DMS153 treated with DMSO at 0.1 percent for 48 hours (cell line): ENCODE data around the gene PRPSAP2.
"Not testable (repeated sequence)": the region's sequence is repeated elsewhere in the genome, so short reads cannot be mapped to it uniquely, and the experiment has no call there.

Source experiments
- DNase-seq: peaks from one replicate; lab custom pipeline; 2025; ENCODE audit not compliant: unreplicated experiment; lab: John Stamatoyannopoulos, UW

PRPSAP2 gene

DNA sequence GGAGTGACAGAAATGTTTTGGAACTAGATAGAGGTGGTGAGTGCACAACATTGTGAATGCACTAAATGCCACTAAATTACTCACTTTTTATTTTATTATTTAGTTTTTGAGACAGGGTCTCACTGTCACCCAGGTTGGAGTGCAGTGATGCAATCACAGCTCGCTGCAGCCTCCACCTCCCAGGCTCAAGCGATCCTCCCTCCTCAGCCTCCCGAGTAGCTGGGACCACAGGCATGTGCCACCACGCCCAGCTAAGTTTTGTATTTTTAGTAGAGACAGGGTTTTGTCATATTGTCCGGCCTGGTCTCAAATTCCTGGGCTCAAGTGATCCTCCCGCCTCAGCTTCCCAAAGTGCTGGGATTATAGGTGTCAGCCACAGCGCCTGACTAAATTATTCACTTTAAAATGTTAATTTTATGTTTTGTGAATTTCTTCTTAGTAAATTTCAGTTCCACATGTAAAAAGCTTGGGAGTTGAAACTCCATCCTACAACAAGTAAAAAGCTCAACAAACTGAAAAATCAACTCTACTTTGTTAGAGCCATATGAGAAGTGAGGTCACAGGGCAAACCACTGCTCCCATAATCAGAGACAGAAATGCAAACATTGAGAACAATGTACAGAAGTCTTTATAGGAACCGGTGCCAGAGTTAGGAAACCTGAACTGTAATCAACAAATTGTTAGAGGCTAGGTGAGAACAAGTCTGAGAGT is 80.2 kb downstream of the PRPSAP2 start:
- no peak for DNase-seq

GRCh38 chr17:18938692-18939023 is 80.7 kb downstream of the PRPSAP2 start:
- DNase-seq: no peak

- DNase-seq: no peak
Measured at GRCh38 chr17:18944646-18945045, 86.7 kb downstream of the PRPSAP2 start.

GRCh38 chr17:18946536-18946935 is 88.6 kb downstream of the PRPSAP2 start:
- no peak for DNase-seq

DNA sequence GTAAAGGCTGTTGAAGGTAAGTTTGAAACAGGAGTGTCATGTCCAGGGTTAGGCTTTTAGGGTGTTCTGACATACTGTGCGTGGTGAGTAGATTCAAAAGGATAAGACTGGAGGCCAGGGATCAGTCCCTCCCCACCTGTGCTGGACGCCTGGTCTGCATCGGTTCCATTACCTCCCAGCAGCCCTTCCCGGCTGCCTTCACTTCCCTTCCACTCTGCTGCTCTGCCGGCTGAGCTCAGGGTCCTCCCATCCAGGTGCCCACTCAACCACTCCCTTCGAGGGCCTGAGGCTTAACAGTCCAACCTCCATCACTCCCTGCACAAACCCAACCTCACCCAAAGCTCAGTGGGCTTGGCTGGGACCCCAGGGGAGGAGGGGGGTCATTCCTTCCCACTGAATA is 89.9 kb downstream of the PRPSAP2 start:
- DNase-seq: no peak

DNA sequence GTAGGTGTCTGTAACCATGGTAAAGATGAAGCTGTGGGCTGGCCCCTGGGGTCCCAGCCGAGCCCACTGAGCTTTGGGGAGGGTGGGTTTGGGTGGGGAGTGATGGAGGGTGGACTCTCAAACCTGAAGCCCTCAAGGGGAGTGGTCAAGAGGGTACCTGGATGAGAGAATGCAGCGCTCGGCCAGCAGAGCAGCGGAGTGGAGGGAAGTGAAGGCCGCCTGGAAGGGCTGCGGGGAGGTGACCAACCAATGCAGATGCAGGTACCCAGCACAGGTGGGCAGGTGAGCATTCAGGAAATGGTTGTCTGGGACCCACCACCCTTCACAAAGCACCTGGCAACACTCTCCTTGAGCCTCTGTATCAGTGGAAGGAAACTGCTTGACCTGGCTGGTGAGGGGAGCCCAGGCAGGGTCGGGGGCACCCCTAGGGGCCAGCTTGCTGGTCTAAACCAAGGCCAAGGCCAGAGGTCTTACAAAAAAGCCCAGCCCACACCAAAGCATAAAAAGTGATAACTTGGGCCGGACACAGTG is 90.6 kb downstream of the PRPSAP2 start:
- no peak for DNase-seq

DNA sequence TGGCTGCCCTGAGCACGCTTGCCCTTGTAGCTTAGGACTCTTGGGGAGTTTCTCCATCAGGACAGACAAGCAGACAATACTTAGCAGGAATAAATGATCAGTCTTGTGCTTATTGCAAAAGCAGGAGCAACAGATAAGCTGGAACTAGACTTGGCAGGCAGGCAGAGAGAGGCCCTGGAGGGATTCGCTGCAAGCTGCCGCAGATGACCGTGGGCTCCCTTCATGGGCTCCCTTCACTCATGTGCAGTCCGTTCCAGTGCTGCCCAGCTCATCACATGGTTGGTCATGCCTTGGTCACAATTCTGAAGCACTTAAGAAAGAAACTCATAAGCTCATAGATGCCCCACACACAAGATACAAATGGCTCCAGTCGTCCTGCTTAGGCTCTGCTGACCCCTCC is 91.6 kb downstream of the PRPSAP2 start:
- DNase-seq: no peak

DNA sequence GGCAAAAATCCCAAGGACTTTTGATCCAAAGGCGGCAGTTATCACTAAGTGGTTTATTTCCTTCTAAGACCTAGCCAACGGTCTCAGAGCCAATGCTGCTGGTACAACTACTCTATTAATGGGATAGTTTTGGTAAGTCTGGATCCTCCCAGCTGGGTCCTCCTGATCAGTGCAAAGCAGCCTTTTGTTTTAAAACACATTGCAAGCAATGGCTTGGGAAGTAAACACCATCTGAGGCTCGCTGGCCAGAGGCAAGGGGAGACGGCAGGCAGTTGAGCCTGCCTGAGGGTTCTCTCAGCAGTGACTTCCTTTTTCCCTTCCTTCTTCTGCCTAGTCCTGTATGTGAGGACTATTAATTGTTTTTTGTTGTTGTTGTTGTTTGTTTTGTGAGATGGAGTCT is 92.4 kb downstream of the PRPSAP2 start:
- no peak for DNase-seq

- no peak for DNase-seq
Measured at GRCh38 chr17:18950944-18951905, 93.3 kb downstream of the PRPSAP2 start.

DNA sequence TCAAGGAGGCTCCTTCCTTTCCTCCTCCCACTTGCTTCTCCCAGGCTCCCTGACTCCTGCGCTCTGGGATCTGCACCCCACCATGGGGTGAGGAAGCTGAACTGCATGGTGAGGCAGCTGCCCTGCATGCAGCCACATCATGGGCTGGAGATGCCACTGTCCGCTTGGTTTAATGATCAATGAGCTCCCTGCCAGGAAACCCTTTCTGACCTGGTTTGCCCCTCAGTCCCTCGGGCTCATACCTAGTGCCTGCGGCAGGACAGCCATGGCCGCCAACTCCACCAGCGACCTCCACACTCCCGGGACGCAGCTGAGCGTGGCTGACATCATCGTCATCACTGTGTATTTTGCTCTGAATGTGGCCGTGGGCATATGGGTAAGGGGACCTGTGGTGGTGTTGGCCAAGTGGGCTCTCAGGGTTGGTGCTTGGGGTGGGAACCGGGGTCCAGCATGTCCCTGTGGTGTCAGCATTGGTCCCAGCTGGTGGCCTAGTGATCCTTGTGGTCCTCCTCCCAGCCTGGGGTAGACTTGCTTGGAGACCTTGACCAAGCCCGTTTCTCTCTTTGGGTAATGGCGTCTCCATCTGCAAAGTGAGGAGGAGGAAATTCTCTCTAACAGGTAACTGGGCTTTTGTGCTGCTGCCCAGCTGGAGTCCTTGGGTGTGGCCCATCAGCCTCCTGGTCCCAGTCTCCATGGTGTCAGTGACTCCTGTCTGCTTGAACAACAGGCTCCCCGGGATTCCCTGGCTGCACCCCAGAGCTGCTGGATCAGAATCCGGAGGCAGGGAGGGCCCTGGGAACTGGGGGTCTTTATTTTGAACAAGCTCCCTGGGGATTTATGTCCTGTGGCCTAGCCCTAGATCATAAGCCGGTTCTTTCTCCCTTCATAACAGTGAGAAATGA is 94.3 kb downstream of the PRPSAP2 start, which contains the start of gene SLC5A10:
TSS of gene SLC5A10 (plus strand) at position 225 of the 902 bp plus-strand sequence. CDS start at position 266, 41 bp downstream.
- no peak for DNase-seq

GRCh38 chr17:18953231-18953728 is 95.3 kb downstream of the PRPSAP2 start:
- no peak for DNase-seq

DNA sequence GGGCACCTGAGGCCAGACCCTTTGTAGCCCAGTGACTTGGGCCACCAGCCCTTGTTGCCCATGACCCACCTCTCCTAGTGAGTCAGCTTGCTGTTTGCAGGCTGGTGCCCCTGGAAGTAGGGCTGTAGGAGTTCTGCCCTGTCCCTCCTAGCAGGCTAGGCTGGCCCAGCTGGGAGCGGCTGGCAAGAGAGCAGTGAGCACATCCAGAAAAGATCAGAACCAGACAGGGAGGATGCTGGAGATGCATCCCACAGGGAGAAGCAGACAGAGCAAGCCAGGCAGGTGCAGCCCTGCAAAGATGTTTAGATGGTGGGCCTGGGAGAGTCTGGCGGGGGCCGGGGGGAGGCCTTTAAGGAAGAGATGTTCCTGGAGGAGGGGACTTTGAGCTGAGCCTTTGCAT is 96.4 kb downstream of the PRPSAP2 start:
- no peak for DNase-seq

DNA sequence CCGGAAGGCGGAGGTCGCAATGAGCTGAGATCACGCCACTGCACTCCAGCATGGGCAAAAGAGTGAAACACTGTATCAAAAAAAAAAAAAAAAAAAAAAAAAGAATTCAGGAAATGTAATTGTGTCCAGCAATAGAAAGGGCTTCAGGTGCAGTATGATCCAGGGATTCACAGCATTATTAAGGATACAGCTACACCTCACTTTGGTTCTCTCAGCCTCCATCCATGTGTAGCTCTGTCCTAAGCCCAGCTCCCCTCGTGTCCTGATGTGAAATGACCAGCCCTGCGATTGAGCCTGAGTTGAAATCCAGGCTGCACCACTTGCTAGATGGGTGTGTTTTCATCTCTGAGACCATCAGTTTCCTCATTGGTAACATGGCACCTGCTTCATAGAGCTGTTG is 97.1 kb downstream of the PRPSAP2 start:
- no peak for DNase-seq

DNA sequence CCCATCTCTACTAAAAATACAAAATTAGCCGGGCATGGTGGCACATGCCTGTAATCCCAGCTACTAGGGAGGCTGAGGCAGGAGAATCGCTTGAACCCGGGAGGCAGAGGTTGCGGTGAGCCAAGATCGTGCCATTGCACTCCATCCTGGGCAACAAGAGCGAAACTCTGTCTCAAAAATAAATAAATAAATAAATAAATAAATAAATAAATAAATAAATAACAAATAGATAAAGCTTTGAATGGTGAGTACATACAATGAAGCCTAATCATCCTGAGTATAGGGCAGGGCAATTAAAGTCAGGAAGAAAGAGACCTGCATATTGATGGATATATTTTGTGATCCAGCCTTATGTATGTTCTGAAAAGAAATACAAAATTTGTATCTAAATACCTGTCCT is 98.1 kb downstream of the PRPSAP2 start:
- not testable (repeated sequence) for DNase-seq

DNA sequence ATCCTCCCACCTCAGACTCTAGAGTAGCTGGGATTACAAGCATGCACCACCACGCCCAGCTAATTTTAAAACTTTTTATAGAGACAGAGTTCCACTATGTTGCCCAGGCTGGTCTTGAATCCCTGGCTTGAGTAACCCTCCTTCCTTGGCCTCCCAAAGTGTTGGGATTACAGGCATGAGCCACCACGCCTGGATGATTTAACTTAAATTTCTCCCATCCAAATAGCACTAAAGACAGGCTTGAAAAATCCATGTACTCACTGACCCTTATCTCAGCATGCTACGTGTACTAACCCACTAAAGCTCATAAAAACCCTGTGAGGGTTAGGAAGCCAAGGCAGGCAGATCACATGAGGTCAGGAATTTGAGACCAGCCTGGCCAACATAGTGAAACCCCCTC is 98.7 kb downstream of the PRPSAP2 start:
- no peak for DNase-seq

GRCh38 chr17:18957831-18958230 is 99.9 kb downstream of the PRPSAP2 start:
- no peak for DNase-seq

DNA sequence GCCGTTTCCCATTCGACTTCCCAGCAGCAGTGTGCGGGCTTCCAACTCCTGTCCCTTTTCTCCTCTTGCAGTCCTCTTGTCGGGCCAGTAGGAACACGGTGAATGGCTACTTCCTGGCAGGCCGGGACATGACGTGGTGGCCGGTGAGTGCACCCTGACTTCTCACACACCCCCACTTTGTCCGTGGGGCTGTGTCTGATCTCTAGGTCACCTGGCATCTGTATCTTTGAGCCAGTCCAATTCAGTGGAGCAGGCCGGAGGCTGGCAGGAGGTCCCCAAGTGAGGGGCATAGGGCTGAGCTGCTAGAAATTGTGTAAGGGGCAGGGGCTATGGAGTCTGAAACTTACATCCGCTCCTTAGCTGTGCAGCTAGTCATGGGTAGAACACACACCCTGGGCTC is 100.7 kb downstream of the PRPSAP2 start:
- no peak for DNase-seq

GRCh38 chr17:18959071-18959844 is 101.3 kb downstream of the PRPSAP2 start:
- DNase-seq: no peak

DNA sequence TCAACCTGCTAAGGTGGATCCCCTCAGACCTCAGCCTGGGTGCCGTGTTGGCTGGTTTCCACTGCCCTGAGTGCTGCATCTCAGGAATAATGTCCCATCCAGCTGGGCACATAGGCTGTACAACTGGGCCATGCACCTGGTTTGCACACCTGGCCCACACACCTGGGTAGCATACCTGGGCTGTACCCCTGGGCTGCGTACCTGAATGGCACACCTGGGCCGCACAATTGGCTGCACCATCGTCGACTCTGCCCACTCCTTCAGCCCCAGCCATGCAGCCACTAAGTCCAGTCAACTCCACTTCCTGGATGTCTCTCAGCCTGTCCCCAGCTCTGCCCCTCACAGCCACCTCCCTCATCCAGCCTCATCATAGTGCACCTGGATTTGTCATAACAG is 101.9 kb downstream of the PRPSAP2 start:
- no peak for DNase-seq

DNA sequence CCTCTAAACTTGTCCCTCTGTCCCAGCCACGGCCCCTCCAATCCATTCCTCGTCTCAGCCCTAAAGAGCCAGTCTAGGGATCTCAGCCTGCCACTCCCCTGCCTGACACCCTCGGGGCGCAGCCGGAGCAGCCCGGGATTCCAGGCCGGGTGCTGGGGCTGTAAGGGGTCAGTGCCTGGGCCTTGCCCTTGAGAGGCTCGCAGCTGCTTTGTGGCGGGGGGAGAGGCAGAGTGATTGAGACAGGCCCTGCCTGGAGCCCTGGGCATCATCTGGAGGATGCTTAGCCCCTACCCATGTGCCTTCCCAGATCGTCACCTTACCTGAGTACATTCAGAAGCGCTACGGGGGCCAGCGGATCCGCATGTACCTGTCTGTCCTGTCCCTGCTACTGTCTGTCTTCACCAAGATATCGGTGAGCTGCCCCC is 102.3 kb downstream of the PRPSAP2 start:
- no peak for DNase-seq
